Activated CD4-positive, CD25-positive, alpha-beta regulatory T cell (primary cell): ENCODE measurements around the gene C16orf87.

ENCODE experiments used
- DNase-seq, 4 experiments: peaks; one replicate each; lab custom pipeline; 2025; lab: John Stamatoyannopoulos, UW

The C16orf87 gene

GRCh38 chr16:46757339-46758050, 73.5 kb downstream of the C16orf87 start:
- no peak for DNase-seq

- no peak for DNase-seq
Measured at GRCh38 chr16:46756772-46757171, 74.2 kb downstream of the C16orf87 start.

GRCh38 chr16:46753015-46753414, 78.0 kb downstream of the C16orf87 start:
- no peak for DNase-seq

GRCh38 chr16:46751381-46751780, 79.6 kb downstream of the C16orf87 start:
- DNase-seq: no peak

- DNase-seq: no peak
Measured at GRCh38 chr16:46748775-46749705, 81.9 kb downstream of the C16orf87 start.

GRCh38 chr16:46747777-46748651, 83.0 kb downstream of the C16orf87 start, which contains the start of gene MYLK3:
TSS of gene MYLK3 (minus strand) at chr16:46748344. CDS start at chr16:46748193, 151 bp downstream.
- DNase-seq: no peak

- no peak for DNase-seq
Measured at GRCh38 chr16:46746821-46747776, 83.9 kb downstream of the C16orf87 start.
